Stimulated activated CD4-positive, alpha-beta T cell treated with anti-CD3 and anti-CD28 coated beads, TNF-alpha, amount 100 ng/mL, for 48 hours (primary cell): ENCODE data around the gene FOLR3.
"Not testable (repeated sequence)": the region's sequence is repeated elsewhere in the genome, so short reads cannot be mapped to it uniquely, and the experiment has no call there.

Experiments
- DNase-seq, 3 donors: peaks; one replicate each; pipeline ENCODE4 v3.0.0-alpha.2; 2020; ENCODE audit warnings: low read depth in 3 of 3

The FOLR3 gene

DNA sequence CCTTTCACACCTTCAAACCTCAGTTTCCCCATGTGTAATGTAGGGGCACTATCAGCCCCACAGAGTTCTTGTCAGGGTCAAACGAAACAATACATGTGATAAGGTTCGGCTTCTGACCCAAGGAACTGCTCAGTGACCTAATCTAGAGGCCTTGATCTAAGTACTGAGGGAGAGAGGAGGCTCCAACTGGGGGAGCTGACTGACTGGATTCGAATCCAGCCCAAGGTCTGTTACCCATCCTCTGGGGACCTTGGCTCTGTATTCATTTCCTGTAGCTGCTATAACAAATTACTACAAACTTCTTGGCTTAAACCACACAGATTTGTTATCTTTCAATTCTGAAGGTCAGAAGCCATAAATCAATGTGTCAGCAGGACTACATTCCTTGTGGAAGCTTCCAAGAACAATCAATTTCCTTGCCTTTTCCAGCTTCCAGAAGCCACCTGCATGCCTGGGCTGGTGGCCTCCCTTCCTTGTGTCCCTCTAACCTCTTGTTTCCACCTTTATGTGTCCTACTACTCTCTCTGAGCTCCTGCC is 12.3 kb upstream of the FOLR3 start:
- DNase-seq: no peak

DNA sequence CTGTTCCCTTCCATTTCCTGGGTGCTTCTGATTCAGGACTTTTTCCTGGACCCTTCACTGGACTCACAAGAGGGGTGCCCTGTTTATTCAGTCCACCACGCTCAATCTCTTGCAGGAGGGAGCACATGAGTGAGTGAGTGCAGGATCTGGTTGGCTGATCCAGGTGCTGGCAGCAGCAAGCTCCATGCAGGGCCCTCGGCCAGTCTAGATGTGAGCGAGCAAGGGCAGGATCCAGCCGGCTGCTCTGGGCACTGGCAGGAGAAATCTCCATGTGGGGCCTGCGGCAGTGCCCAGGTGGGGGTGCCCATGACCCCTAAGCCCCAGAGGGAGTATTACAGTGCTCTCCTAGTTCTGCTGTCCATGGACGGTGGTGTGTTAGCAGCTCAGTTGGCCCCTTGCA is 11.5 kb upstream of the FOLR3 start:
- DNase-seq: no peak

DNA sequence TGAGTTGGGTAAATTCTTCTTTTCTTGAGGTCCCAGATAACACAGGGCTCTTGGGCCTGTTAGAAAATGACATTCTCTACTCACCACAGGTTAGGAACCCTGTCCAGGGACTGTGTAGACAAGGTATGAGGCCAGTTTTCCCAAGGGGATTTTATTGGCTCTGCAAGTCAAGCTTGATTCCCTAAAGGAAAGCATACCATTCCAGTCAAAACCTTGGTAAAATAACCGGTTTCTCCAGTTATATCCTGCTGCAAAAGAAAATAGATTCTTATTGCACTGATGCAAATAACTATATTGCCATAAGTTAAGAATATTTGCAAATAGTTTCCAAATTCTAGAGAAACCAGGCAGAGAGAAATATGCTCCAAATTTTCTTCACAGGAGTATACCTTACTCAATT is 9.6 kb upstream of the FOLR3 start:
- no peak for DNase-seq

DNA sequence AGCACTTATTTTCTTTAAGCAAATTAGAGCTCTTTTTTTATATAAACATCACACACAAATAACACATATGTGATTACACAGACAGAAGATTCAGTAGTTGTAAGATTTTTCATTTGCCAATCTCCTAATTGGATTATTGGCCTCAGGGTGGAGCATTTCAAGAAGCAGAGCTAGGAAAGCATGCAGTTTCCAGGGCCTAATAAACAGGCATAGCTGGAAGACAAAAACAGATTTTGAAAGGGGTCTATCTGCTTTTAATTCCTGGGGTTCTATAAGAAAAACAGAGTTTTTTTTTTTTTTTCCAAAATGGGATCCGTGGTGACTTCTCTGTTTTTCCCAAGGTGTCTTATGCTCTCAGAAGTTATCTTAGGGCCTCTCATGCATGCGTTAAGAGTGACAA is 7.6 kb upstream of the FOLR3 start:
- no peak for DNase-seq

- no peak for DNase-seq
Measured at GRCh38 chr11:72129381-72129780, 6.1 kb upstream of the FOLR3 start.

GRCh38 chr11:72132646-72133045 is 2.9 kb upstream of the FOLR3 start:
- DNase-seq: no peak

DNA sequence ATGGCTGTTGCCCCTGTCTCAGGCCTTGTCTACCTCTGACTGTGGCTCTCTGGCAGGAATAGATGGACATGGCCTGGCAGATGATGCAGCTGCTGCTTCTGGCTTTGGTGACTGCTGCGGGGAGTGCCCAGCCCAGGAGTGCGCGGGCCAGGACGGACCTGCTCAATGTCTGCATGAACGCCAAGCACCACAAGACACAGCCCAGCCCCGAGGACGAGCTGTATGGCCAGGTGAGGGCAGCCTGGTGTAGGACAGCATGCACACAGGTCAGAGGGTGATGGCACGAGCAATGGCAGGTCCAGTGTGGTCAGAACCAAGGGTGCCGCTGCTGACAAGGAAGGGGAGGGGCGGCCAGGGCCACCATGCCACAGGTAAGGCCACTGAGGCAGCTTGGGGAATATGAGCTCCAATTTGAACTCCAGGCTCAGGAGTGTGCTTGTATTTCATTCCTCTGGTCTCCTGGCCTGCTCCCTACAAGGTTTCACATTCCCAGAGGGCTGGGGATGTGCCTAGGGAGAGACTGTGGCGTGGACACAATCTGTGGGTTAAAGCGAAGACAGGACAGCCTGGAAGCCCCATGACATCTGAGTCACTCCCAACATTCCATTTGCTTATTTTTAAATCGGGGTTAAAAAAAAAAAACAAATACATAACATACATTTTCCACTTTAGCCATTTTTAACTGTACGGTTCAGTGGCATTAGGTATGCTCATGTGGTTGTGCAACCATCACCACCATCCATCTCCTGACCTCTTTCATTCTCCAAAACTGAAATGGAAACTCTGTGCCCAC is 562 bp downstream of the FOLR3 start:
- DNase-seq: no peak

GRCh38 chr11:72136684-72137262 is 1.2 kb downstream of the FOLR3 start:
- no peak for DNase-seq

- no peak for DNase-seq
Measured at GRCh38 chr11:72138821-72139390, 3.4 kb downstream of the FOLR3 start.

DNA sequence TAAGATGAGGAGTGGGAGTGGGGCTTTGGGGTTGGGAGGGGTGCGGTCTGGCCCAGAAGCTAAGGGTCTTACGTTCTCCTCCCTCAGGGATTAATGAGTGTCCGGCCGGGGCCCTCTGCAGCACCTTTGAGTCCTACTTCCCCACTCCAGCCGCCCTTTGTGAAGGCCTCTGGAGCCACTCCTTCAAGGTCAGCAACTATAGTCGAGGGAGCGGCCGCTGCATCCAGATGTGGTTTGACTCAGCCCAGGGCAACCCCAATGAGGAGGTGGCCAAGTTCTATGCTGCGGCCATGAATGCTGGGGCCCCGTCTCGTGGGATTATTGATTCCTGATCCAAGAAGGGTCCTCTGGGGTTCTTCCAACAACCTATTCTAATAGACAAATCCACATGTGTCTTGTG is 4.0 kb downstream of the FOLR3 start:
- no peak for DNase-seq

- DNase-seq: no peak
Measured at GRCh38 chr11:72140661-72141060, 5.1 kb downstream of the FOLR3 start.

GRCh38 chr11:72141066-72141465 is 5.5 kb downstream of the FOLR3 start:
- DNase-seq: peak in 2 of 3 donors; percentile 15 to 21

- DNase-seq: not testable (repeated sequence)
Measured at GRCh38 chr11:72142086-72142485, 6.6 kb downstream of the FOLR3 start.

DNA sequence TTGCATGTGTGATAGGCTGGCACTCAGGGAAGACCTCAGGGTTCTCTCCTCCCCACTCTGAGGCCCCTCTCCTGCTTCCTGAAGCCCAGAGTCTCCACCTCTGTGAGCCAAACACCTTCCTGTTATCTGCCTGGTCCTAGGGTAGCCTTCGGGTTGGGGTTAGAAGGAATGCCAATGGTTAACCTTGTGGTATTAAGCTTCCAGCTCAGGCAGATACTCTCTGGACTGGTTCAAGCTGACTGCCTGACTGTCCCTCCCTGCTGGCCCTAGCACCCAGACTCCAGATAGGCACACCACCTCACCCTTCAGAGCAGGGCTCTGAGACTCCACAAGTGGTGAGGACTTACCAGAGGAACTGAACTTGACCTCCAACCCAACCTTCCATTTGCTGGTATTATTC is 7.0 kb downstream of the FOLR3 start:
- not testable (repeated sequence) for DNase-seq

DNA sequence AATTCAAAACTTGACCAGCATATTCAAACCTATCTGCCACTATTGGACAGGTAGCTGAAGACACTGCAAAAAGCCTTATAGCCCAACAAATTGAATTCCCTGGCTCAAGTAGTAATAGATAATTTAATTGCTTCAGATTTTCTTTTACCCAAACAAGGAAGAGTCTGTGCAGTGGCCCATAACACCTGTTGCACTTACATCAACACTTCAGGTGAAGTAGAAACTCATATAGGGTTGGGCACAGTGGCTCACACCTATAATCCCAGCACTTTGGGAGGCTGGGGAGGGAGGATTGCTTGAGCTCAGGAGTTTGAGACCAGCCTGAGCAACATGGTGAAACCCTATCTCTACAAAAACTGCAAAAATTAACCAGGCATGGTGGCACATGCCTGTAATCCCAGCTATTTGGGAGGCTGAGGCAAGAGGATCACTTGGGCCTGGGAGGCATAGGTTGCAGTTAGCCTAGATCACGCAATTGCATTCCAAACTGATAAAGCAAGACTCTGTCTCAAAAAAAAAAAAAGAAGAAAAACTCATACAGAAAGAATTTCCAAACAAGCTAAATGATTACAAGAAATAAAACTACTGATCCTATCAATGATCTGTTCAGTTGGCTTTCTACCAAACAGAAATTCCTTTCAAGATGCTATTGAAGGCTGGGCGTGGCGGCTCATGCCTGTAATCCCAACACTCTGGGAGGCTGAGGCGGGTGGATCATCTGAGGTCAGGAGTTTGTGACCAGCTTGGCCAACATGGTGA is 9.5 kb downstream of the FOLR3 start:
- DNase-seq: no peak

DNA sequence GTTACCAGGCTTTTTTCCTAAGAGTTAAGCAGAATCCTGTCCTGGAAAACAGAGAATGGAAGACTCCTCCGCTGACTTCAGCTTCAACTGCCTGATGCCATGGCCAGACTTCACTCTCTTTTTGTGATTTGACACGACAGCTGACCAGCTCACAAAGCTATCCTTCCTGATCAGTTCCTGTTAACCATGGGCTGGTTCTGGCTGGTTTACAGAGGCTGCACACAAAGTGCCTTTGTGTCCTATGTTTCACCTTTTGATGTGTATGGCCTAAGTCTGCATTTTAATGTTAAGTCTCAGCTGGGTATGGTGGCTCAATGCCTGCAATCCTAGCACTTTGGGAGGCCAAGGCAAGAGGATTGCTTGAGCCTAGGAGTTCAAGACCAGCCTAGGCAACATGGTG is 11.1 kb downstream of the FOLR3 start:
- DNase-seq: no peak

DNA sequence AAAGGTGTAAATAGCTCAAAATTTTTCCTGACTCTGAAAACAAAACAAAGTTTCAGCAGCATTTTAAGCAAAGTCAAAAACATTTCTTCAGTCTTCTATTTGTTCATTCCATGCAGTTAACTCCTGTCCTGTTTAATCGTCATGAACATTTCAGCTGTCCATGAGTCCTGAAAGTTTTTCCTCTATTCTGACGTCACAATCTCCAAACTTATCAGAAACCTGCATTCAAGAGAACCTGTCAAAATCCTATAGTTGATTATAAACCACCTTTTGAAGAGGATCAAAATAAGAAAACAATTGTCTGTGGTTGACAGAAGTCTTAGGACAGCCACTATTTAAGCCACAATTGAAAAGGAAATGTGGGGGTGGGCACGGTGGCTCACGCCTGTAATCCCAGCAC is 15.4 kb downstream of the FOLR3 start:
- no peak for DNase-seq

- not testable (repeated sequence) for DNase-seq
Measured at GRCh38 chr11:72153874-72154273, 18.3 kb downstream of the FOLR3 start.

DNA sequence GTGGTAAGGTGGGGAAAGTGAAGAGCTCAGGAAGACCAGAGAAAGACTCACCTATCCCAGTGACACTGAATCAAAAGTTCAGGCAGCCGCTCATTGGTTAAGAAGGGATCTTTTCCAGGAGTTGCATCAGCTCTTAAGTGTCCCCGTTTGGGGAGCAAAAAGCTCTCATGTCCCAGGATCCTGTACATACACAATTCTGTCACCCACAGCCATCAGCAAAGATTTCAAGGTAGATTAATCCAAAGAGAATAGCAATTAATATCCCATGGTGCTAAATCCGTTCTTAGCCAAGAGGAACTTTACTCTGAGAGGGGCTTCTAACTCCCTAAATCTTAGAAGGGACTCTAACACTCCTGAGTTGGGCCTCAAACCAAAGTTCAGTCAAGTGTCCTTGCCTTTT is 19.3 kb downstream of the FOLR3 start:
- DNase-seq: no peak

DNA sequence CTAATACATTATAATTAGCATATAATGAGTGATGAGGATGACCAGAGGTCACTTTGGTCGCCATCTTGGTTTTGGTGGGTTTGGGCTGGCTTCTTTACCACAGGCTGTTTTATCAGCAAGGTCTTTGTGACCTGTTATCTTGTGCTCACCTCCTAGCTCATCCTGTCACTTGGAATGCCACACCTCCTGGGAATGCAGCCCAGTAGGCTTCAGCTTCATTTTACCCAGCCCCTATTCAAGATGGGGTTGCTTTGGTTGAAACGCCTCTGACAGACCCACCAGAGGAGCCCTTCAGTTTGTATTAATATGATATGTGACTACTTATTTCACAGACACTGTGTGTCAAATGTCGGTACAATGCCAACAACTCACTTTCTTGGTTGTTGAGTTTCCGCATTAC is 20.2 kb downstream of the FOLR3 start:
- no peak for DNase-seq

GRCh38 chr11:72157131-72157530 is 21.6 kb downstream of the FOLR3 start:
- DNase-seq: no peak

DNA sequence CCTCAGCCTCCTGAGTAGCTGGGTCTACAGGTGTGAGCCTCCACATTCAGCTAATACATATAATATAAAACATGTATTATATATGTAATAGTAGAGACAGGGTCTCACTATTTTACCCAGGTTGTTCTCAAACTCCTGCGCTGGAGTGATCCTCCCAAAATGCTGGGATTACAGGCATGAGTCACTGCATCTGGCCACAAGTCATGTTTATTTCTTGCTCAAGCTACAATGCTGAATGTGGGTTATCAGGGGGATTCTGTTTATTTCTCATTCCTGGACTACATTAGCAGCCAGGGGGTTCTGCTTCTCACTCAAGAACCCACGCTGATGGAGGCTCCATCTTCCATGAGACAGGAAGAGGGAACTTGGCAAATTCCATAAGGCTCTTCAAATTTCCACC is 24.8 kb downstream of the FOLR3 start:
- DNase-seq: no peak
